ENCODE results near the gene EPS15.

EPS15 gene

DNA sequence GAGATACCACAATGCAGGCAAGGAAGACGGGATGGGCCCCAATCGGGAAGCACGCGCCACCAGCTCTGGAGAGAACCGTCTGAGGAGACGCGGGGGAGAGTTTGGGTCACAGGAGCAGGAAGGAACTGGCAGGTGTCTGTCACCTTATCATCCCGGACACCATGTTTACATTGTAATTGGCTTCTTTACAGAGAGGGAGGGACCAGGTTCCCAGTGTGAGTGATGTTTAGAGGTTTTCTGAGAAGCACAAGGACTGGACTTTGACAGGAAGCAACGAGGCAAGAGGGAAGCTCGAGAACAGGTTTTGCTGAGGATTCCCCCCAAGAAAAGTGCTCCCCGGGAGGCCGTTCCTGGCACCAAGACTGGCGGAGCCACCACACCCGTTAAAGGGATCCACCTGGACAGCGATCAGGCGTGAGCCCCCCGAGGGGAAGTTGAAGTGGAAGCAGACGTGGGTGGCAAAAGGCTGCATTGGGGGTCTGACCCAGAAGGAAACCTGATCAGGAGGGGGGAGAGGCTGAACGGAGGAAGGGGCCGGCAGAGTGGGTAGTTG lies 957 bp downstream of the EPS15 start (continued):
- TF ChIP-seq ZNF292 (tag by site-specific recombination; IDR thresholded peaks at IDR 0.05; ENCODE audit: borderline replicate concordance, low read depth), result no peak
- TF ChIP-seq, protein P1, sequence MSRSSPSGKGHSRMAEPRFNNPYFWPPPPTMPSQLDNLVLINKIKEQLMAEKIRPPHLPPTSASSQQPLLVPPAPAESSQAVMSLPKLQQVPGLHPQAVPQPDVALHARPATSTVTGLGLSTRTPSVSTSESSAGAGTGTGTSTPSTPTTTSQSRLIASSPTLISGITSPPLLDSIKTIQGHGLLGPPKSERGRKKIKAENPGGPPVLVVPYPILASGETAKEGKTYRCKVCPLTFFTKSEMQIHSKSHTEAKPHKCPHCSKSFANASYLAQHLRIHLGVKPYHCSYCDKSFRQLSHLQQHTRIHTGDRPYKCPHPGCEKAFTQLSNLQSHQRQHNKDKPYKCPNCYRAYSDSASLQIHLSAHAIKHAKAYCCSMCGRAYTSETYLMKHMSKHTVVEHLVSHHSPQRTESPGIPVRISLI (tag by site-specific recombination; IDR thresholded peaks at IDR 0.05), result no peak
- TF ChIP-seq ZFP3 (tag by site-specific recombination; IDR thresholded peaks at IDR 0.05; ENCODE audit: low read depth), result no peak
- TF ChIP-seq ZNF549 (tag by site-specific recombination; IDR thresholded peaks at IDR 0.05), result no peak
- no peak for TF ChIP-seq ZNF610 (tag by site-specific recombination; IDR thresholded peaks at IDR 0.05; ENCODE audit: borderline replicate concordance)
- peak; percentile 73 for TF ChIP-seq ZNF335 (tag by site-specific recombination; conservative IDR thresholded peaks at IDR 0.05)
- no peak for TF ChIP-seq ZNF416 (tag by site-specific recombination; IDR thresholded peaks at IDR 0.05)
- no peak for TF ChIP-seq ZNF510 (tag by site-specific recombination; IDR thresholded peaks at IDR 0.05; ENCODE audit: insufficient replicate concordance)
- TF ChIP-seq ZNF426 (tag by site-specific recombination; IDR thresholded peaks at IDR 0.05), result no peak
- TF ChIP-seq, protein P2, sequence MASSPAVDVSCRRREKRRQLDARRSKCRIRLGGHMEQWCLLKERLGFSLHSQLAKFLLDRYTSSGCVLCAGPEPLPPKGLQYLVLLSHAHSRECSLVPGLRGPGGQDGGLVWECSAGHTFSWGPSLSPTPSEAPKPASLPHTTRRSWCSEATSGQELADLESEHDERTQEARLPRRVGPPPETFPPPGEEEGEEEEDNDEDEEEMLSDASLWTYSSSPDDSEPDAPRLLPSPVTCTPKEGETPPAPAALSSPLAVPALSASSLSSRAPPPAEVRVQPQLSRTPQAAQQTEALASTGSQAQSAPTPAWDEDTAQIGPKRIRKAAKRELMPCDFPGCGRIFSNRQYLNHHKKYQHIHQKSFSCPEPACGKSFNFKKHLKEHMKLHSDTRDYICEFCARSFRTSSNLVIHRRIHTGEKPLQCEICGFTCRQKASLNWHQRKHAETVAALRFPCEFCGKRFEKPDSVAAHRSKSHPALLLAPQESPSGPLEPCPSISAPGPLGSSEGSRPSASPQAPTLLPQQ (tag by site-specific recombination; IDR thresholded peaks at IDR 0.05), result peak; percentile 72
- peak; percentile 71; the same call in 1 of the 2 replicates for TF ChIP-seq ZNF600 (tag by site-specific recombination; IDR thresholded peaks at IDR 0.05)
- peak; percentile 86 for TF ChIP-seq ZFHX2 (tag by site-specific recombination; conservative IDR thresholded peaks at IDR 0.05)
- TF ChIP-seq, protein P3, sequence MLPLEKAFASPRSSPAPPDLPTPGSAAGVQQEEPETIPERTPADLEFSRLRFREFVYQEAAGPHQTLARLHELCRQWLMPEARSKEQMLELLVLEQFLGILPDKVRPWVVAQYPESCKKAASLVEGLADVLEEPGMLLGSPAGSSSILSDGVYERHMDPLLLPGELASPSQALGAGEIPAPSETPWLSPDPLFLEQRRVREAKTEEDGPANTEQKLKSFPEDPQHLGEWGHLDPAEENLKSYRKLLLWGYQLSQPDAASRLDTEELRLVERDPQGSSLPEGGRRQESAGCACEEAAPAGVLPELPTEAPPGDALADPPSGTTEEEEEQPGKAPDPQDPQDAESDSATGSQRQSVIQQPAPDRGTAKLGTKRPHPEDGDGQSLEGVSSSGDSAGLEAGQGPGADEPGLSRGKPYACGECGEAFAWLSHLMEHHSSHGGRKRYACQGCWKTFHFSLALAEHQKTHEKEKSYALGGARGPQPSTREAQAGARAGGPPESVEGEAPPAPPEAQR (tag by site-specific recombination; IDR thresholded peaks at IDR 0.05), result no peak
- TF ChIP-seq TRIM28 (IDR thresholded peaks at IDR 0.05; ENCODE audit: borderline replicate concordance, low read length), result no peak
- TF ChIP-seq, protein P4, sequence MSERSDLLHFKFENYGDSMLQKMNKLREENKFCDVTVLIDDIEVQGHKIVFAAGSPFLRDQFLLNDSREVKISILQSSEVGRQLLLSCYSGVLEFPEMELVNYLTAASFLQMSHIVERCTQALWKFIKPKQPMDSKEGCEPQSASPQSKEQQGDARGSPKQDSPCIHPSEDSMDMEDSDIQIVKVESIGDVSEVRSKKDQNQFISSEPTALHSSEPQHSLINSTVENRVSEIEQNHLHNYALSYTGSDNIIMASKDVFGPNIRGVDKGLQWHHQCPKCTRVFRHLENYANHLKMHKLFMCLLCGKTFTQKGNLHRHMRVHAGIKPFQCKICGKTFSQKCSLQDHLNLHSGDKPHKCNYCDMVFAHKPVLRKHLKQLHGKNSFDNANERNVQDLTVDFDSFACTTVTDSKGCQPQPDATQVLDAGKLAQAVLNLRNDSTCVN (tag by site-specific recombination; optimal IDR thresholded peaks at IDR 0.05), result peak; percentile 20
- no peak for TF ChIP-seq ZNF16 (tag by site-specific recombination; IDR thresholded peaks at IDR 0.05; ENCODE audit: low read depth)
- TF ChIP-seq ZNF138 (tag by site-specific recombination; IDR thresholded peaks at IDR 0.05; ENCODE audit: borderline replicate concordance), result no peak
- TF ChIP-seq, protein P5, sequence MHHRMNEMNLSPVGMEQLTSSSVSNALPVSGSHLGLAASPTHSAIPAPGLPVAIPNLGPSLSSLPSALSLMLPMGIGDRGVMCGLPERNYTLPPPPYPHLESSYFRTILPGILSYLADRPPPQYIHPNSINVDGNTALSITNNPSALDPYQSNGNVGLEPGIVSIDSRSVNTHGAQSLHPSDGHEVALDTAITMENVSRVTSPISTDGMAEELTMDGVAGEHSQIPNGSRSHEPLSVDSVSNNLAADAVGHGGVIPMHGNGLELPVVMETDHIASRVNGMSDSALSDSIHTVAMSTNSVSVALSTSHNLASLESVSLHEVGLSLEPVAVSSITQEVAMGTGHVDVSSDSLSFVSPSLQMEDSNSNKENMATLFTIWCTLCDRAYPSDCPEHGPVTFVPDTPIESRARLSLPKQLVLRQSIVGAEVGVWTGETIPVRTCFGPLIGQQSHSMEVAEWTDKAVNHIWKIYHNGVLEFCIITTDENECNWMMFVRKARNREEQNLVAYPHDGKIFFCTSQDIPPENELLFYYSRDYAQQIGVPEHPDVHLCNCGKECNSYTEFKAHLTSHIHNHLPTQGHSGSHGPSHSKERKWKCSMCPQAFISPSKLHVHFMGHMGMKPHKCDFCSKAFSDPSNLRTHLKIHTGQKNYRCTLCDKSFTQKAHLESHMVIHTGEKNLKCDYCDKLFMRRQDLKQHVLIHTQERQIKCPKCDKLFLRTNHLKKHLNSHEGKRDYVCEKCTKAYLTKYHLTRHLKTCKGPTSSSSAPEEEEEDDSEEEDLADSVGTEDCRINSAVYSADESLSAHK (tag by site-specific recombination; IDR thresholded peaks at IDR 0.05), result no peak
- no peak for TF ChIP-seq ZNF121 (tag by site-specific recombination; IDR thresholded peaks at IDR 0.05)
- TF ChIP-seq ZNF10 (tag by site-specific recombination; IDR thresholded peaks at IDR 0.05), result no peak; the same call in 1 of the 2 replicates
- peak; percentile 63; the same call in 1 of the 2 replicates for TF ChIP-seq ZNF18 (tag by site-specific recombination; IDR thresholded peaks at IDR 0.05)
- TF ChIP-seq ZNF221 (tag by site-specific recombination; IDR thresholded peaks at IDR 0.05; ENCODE audit: borderline replicate concordance), result no peak
- TF ChIP-seq MYNN (tag by site-specific recombination; IDR thresholded peaks at IDR 0.05; ENCODE audit: borderline replicate concordance), result no peak
- no peak for TF ChIP-seq BCL11A (tag by site-specific recombination; IDR thresholded peaks at IDR 0.05; ENCODE audit: low read depth)
- TF ChIP-seq, protein P6, sequence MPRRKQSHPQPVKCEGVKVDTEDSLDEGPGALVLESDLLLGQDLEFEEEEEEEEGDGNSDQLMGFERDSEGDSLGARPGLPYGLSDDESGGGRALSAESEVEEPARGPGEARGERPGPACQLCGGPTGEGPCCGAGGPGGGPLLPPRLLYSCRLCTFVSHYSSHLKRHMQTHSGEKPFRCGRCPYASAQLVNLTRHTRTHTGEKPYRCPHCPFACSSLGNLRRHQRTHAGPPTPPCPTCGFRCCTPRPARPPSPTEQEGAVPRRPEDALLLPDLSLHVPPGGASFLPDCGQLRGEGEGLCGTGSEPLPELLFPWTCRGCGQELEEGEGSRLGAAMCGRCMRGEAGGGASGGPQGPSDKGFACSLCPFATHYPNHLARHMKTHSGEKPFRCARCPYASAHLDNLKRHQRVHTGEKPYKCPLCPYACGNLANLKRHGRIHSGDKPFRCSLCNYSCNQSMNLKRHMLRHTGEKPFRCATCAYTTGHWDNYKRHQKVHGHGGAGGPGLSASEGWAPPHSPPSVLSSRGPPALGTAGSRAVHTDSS (tag by site-specific recombination; IDR thresholded peaks at IDR 0.05), result no peak
- no peak for TF ChIP-seq ZNF558 (tag by site-specific recombination; IDR thresholded peaks at IDR 0.05)
- TF ChIP-seq HOXC10 (CRISPR knock-in tag; IDR thresholded peaks at IDR 0.05), result no peak
- TF ChIP-seq ZNF660 (tag by site-specific recombination; IDR thresholded peaks at IDR 0.05), result no peak; the same call in 1 of the 2 replicates
- TF ChIP-seq ZNF423 (tag by site-specific recombination; IDR thresholded peaks at IDR 0.05), result no peak
- TF ChIP-seq ZNF140 (tag by site-specific recombination; IDR thresholded peaks at IDR 0.05), result no peak
